PC-3 (cell line): ENCODE results near the gene TWF2.

Source experiments
- EZH2 ChIP-seq: fragments of 300-600 bp; sonication (generic); IDR thresholded peaks from one replicate; pipeline ENCODE4 v1.6.1; 2017; ENCODE audit warnings: antibody characterized with exemption, mild to moderate bottlenecking, low read length; ENCODE audit not compliant: unreplicated experiment
- EZH2phosphoT487 ChIP-seq: fragments of 300-600 bp; sonication (generic); IDR thresholded peaks from 2 replicates; pipeline ENCODE4 v1.6.1; 2018; ENCODE audit warnings: mild to moderate bottlenecking, antibody characterized with exemption, low read length, borderline replicate concordance
- TF ChIP-seq, protein P1 (sequence below): fragments of 300-600 bp; sonication (generic); conservative IDR thresholded peaks from 2 replicates; pipeline ENCODE4 v1.5.1; 2017; ENCODE audit warnings: antibody characterized with exemption, low read depth, mild to moderate bottlenecking, low read length

DNA sequence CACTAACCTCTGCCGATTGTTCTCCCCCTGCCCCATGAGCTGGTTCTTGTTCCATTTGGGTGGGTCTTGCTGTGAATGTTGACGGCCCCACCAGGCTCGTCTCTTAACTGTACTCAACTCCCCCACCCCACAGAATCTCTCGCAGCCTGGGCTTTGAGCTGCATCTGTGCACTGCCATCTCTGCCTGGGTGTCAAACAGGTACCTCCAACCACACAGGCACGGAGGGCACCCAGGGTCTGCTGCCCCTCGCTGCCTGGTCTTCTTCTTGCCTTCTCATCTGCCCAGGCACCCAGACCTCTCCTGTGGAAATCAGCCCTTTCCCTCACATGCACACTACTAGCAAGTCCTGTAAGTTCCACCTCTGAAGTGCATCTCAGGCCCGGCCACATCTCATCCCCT is 23.6 kb downstream of the TWF2 start:
- TF ChIP-seq, protein P1, sequence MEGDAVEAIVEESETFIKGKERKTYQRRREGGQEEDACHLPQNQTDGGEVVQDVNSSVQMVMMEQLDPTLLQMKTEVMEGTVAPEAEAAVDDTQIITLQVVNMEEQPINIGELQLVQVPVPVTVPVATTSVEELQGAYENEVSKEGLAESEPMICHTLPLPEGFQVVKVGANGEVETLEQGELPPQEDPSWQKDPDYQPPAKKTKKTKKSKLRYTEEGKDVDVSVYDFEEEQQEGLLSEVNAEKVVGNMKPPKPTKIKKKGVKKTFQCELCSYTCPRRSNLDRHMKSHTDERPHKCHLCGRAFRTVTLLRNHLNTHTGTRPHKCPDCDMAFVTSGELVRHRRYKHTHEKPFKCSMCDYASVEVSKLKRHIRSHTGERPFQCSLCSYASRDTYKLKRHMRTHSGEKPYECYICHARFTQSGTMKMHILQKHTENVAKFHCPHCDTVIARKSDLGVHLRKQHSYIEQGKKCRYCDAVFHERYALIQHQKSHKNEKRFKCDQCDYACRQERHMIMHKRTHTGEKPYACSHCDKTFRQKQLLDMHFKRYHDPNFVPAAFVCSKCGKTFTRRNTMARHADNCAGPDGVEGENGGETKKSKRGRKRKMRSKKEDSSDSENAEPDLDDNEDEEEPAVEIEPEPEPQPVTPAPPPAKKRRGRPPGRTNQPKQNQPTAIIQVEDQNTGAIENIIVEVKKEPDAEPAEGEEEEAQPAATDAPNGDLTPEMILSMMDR = no peak
- TF ChIP-seq EZH2 = no peak
- TF ChIP-seq EZH2phosphoT487 = no peak
